HG03520 (cell line): ENCODE data around the gene CPXM1.

Source experiments
- ATAC-seq: cut with Tn5 transposase; IDR thresholded peaks from one replicate; pipeline ENCODE4 v1.9.1; 2021; ENCODE audit warnings: mild to moderate bottlenecking, moderate library complexity; ENCODE audit not compliant: unreplicated experiment

The CPXM1 gene

DNA sequence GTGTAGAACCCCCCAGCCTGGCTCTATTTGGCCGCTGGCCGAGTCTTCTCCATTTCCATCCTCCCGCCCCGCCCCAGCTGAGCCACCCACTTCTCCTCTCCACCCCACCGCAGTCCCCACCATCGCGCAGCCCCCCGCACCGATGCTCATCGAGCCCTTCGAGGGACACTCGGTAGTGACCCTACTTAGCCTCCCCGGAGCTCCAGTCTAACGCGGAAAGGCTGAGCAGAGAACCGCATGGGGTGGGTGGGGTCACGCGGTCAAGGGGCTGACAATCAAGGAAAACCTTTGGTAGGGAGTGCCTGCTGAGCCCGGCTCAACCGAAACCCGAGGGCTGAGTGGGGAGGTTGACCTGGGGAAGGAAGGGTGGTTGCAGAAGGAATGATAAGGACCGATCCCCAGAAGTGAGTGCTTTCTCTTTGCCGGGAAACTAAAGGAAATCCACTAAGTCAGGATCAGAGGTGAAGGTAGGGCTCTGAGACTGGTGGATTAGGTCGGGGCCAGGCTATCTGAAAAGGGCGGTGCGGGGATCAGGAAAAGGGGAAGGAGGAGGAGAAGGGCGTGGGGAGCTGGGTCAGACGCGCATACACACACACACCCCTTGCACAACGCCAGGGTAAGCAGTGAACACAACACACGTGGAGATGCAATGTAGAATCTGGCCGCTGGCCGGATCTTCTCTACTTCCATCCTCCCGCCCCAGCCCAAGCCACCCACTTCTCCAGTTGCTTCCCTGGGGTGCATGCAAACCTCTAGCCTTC, 49.8 kb downstream of the CPXM1 start:
- no peak for ATAC-seq

DNA sequence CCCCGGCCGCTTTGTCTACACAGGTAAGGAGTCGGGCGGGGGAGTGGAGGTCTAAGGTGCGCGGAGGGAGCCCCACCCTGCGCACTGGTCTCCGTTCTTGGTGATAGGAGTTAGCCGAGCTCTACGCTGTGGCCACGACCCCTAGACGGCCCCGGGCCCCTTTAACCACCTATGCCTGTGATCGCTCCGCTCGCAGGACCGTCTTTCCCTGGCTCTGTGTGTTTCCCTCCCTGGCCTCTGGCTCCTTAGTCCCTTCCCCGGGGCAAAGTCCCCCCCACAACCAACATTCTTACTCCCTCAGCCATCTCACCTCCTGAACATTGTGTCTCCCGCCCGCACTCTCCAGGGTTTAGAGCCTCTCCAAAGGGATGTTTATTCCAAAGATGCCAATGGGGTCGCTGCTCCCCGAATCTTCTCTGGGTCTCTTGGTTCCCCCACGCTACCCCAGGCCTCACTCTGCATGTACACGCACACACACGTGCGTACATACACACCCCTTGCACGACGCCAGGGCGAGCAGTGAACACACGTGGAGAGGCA, 50.4 kb downstream of the CPXM1 start:
- ATAC-seq: no peak

DNA sequence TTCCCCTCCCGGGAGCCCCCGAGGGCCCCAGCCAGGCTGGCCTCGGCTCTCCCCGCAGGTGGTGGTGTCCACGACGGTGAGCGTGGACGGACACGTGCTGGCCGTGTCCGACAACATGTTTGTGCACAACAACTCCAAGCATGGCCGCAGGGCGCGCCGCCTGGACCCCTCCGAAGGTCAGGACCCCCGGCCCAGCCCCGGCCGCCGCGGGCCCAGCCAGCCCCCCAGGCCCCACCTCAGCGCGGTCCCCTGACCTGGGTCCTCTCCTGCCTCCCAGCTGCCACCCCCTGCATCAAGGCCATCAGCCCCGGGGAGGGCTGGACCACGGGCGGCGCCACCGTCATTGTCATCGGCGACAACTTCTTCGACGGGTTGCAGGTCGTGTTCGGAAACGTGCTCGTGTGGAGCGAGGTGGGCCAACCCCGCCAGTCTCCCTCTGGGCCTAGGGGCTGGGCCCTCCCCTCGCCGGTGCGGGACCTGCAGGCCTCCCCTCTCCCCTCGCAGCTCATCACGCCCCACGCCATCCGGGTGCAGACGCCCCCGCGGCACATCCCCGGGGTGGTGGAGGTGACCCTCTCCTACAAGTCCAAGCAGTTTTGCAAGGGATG, 51.0 kb downstream of the CPXM1 start:
- ATAC-seq: no peak

DNA sequence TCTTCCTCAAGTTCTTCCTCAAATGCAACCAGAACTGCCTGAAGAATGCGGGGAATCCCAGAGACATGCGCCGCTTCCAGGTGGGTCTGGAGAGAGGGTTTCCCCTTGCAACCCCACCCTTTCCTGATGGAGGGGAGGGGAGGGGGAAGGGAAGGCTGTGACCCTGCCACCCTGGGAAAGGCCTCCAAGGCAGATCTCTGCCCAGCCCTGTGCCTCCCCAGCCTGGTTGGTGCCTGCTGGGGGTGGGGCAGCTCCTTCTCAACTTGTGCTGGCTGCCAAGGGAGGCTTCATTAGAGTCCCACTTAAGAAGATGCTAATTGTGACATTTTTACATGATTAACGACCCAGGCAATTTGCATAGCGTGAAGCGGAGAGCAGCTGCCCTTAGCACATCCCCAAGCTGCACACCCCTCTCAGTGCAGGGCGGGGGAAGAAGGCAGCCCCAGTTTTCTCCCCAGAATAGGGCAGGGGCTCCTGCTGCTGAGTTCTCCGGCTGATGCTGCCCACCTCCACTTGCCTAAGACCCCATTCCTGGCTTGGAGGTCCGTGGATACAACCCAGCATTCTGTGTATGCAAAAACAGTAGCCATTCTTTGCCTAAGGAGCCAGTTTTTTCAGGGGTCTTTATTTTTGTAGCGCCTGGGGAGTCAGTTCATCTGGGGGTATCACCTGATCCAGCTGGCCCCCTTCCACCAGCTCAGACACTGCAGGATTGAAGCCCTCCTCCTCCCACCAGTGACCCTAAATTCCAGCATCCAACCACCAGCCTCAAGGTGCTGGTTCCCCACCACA, 51.7 kb downstream of the CPXM1 start:
- no peak for ATAC-seq

DNA sequence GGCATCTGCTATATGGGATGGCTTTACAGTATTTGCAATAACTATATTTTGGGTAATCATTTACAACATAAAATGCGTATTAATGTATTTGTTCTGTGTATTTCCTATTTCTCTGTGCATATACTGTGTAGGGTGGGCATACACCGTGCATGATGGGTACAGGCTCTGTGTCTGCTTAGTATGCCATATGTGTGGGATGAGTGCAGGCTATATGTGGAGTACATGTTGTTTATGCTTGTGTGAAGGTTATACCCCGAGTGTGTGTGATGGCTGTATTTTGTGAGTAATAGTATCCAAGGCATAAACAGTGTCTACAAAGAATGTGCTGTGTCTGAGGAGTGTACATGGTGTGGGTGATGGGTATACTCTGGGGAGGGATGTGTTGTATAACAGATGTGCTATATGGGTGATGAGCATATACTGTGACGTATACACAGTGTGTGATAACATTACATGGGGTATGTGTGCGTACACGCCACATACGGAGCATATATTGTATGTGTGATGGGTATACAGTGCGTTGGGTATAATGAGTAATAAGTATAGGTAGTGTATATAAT, 52.7 kb downstream of the CPXM1 start:
- ATAC-seq: no peak

DNA sequence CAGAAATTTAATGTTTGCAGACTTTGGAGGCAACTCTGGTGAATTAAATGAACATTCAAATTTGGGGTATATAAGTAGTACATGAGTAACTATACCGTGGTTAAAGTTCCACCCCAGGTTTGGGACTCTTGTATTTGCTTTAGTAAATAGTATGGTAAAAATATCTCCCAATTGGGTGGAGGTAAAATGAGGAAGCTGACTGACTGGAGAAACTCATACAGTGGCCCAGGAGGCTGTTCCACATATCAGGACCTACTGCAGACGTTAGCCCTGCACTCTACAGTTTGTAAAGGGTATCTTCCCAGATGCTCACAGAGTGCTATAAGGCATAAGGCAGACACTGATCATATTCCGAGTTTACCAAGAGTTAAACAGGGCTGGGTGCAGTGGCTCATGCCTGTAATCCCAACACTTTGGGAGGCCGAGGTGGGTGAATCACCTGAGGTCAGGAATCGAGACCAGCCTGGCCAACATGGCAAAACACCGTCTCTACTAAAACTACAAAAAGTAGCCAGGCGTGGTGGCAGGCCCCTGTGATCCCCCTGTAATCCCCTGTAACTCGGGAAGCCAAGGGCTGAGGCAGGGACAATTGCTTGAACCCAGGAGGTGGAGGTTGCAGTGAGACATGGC, 53.7 kb downstream of the CPXM1 start:
- ATAC-seq: no peak

DNA sequence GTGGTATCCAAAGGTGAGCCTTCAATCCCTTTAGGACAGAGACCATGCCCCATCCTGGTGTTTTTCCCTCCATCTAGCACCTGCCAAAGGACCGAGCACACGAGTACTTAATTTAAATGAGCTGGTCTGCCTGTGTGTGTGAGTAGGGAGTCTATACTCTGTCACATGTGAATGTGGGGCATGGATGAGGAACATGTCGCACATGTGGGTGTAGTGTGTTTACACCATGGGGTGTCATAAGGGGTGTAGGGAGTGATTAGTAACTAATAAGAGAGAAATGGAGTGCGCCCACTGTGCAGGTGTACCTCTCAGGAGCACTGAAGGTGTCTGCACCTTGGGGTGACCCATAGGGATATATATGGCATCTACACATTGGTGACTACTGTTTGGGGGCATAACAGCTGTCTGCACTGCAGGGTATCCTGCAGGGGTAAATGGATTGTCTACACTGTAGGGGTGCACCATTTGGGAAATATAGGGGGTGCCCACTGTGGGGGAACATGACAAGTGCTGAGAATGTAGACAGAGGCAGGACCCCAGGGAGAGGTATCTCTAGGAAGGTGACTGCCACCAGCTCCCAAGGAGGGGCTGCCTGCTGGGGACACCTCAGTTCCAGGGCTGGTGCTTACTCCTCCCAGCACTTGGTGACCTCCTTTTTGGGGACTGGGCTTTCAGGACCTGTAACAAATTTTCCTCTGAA, 54.3 kb downstream of the CPXM1 start:
- ATAC-seq: no peak

DNA sequence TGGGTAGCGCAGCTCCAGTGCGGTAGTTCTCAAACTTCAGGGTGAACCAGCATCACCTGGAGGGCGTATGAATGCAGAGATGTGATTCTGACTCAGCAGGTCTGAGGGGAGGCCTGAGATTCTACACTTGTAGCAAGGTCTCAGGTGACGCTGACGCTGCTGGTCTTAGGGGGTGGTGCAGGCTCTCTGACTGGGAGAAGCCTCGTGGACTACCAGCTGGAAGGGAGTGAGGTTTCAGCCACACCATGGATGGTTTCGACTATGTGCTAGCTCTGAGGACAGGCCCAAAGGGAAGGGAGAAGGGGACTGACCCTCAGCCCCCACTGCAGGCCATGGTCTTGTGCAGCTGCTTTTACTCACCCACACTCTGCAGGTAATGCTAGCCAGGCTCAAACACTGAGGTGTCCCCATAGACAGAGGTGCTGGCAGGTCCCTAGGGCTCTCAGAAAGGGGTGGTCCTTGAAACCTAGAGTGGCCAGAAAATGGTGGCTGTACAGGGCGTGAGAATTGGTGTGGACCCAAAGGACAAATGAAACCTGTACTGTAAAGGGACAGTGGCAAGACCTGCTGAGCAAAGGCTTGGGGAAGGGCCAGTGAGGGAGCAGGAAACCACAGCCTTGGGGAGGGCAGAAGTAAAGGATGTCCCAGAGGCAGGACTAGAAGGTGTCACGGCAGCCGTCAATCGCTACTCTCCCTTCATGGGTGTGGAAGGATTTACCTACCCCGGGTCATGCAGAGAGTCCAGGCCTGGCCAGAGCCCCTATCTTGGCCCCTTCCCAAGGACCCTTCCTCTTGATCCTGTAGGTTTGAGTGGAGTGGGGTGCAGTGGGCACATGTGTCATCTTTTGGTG, 55.1 kb downstream of the CPXM1 start:
- no peak for ATAC-seq
